WTC11 (cell line): ENCODE results near the gene UBR4.

Experiments used
- ATF6 ChIP-seq: sonication (generic); formaldehyde crosslinking; IDR thresholded peaks from 2 replicates; pipeline ENCODE4 v1.8.1; 2023; ENCODE audit warnings: mild to moderate bottlenecking, missing genetic modification reagents
- JUN ChIP-seq: sonication (generic); formaldehyde crosslinking; IDR thresholded peaks from 2 replicates; pipeline ENCODE4 v1.8.0; 2023; ENCODE audit warnings: mild to moderate bottlenecking, missing genetic modification reagents
- ZNF263 ChIP-seq: sonication (generic); formaldehyde crosslinking; IDR thresholded peaks from 2 replicates; pipeline ENCODE4 v1.8.1; 2022; ENCODE audit warnings: low read depth, mild to moderate bottlenecking, moderate library complexity, missing genetic modification reagents

GRCh38 chr1:19113697-19114092 lies 96.4 kb downstream of the UBR4 start:
- TF ChIP-seq ATF6 (CRISPR knock-in tag) (no peak), ZNF263 (CRISPR knock-in tag) (no peak), JUN (no peak)
